Measurements from ENCODE around the gene ADAM15. TPM values are rescaled to one million over a fixed set of nuclear protein-coding genes. Genes with fewer than 3 reads are reported as not detected.

The ADAM15 gene
- polyA plus RNA-seq, 1 donor from 2014 or later: 24.8 TPM

DNA sequence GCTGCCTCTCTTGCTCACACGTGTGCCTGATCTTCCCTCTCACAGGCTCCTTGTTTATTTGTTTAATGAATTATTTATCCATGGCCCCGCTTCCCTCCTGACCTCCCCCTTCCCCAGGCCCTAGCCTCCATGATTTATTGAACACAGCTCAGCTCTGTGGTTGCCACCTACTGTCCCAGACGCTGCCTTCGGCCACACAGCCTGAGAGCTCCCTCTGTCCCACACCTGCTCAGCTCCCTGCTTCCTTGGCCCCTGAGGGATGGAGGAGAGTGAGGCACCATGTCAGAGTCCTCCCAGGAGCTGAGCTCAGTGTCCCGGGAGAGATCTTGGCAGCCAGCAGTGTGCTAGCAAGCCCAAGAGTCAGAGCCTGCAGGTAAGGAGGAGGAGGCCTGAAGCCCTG, 24.4 kb downstream of the ADAM15 start:
- H3K4me2 ChIP-seq (ENCODE audit: low read length): no peak overlapping the region
- no peak overlapping the region for H3K4me3 ChIP-seq (ENCODE audit: low read length)
- peaks cover 5% of the 10 kb centered on the region for H3K79me2 ChIP-seq (replicated peaks; ENCODE audit: insufficient read depth, low read length)
- no peaks in the 10 kb centered on the region for H4K20me1 ChIP-seq (ENCODE audit: insufficient read depth)
- no peaks in the 10 kb centered on the region for H3F3A ChIP-seq (ENCODE audit: insufficient read depth, low read length, poor library complexity, severe bottlenecking)
- no peaks in the 10 kb centered on the region for H3K9me2 ChIP-seq (ENCODE audit: insufficient read depth, low read length)
- H3K9ac ChIP-seq (ENCODE audit: low read length): no peak overlapping the region
- TF ChIP-seq RAD21 (conservative IDR thresholded peaks at IDR 0.05) (no peak), POLR2AphosphoS5 (IDR thresholded peaks at IDR 0.05) (no peak), EP300 (conservative IDR thresholded peaks at IDR 0.05; ENCODE audit: poor library complexity, severe bottlenecking) (no peak), EZH2 (IDR thresholded peaks at IDR 0.05; ENCODE audit: borderline replicate concordance, insufficient read depth, low read length, poor library complexity, severe bottlenecking) (no peak), SMC3 (conservative IDR thresholded peaks at IDR 0.05; ENCODE audit: poor library complexity) (no peak), TAF1 (IDR thresholded peaks at IDR 0.05; ENCODE audit: low read depth) (no peak), MXI1 (conservative IDR thresholded peaks at IDR 0.05; ENCODE audit: poor library complexity, severe bottlenecking) (no peak)
- TF ChIP-seq, protein P1, sequence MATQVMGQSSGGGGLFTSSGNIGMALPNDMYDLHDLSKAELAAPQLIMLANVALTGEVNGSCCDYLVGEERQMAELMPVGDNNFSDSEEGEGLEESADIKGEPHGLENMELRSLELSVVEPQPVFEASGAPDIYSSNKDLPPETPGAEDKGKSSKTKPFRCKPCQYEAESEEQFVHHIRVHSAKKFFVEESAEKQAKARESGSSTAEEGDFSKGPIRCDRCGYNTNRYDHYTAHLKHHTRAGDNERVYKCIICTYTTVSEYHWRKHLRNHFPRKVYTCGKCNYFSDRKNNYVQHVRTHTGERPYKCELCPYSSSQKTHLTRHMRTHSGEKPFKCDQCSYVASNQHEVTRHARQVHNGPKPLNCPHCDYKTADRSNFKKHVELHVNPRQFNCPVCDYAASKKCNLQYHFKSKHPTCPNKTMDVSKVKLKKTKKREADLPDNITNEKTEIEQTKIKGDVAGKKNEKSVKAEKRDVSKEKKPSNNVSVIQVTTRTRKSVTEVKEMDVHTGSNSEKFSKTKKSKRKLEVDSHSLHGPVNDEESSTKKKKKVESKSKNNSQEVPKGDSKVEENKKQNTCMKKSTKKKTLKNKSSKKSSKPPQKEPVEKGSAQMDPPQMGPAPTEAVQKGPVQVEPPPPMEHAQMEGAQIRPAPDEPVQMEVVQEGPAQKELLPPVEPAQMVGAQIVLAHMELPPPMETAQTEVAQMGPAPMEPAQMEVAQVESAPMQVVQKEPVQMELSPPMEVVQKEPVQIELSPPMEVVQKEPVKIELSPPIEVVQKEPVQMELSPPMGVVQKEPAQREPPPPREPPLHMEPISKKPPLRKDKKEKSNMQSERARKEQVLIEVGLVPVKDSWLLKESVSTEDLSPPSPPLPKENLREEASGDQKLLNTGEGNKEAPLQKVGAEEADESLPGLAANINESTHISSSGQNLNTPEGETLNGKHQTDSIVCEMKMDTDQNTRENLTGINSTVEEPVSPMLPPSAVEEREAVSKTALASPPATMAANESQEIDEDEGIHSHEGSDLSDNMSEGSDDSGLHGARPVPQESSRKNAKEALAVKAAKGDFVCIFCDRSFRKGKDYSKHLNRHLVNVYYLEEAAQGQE (IDR thresholded peaks at IDR 0.05; ENCODE audit: borderline replicate concordance): no peak
- TF ChIP-seq, protein P2, sequence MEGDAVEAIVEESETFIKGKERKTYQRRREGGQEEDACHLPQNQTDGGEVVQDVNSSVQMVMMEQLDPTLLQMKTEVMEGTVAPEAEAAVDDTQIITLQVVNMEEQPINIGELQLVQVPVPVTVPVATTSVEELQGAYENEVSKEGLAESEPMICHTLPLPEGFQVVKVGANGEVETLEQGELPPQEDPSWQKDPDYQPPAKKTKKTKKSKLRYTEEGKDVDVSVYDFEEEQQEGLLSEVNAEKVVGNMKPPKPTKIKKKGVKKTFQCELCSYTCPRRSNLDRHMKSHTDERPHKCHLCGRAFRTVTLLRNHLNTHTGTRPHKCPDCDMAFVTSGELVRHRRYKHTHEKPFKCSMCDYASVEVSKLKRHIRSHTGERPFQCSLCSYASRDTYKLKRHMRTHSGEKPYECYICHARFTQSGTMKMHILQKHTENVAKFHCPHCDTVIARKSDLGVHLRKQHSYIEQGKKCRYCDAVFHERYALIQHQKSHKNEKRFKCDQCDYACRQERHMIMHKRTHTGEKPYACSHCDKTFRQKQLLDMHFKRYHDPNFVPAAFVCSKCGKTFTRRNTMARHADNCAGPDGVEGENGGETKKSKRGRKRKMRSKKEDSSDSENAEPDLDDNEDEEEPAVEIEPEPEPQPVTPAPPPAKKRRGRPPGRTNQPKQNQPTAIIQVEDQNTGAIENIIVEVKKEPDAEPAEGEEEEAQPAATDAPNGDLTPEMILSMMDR (IDR thresholded peaks at IDR 0.05; ENCODE audit: poor library complexity, severe bottlenecking): no peak
- H2AFZ ChIP-seq (ENCODE audit: low read depth, low read length): no peak overlapping the region
- H3K27me3 ChIP-seq (ENCODE audit: insufficient read depth, low read depth, low read length): no peaks in the 10 kb centered on the region
- no peak overlapping the region for H3K27ac ChIP-seq (ENCODE audit: low read length)
- no peaks in the 10 kb centered on the region for H3K9me3 ChIP-seq (ENCODE audit: low read length)
- no peaks in the 10 kb centered on the region for H3K36me3 ChIP-seq (ENCODE audit: insufficient read depth, low read length)

DNA sequence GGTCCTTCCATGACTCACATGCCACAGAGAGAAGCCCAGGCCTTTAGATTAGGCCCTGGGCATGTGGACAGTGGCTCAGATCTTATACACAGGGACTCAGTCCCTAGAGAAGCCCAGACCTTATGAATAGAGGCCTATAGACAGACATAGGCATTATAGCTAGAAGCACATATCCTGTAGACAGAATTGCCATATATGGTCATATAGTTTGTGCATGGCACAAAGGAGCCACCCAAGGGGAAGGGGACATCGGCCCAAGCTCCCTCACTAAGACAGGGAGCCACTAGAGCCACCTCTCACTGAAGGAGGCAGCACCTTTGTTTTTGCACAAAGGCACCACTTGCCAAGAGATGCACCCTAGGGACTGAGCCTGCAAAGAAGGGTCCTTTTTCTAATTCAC, 25.3 kb downstream of the ADAM15 start:
- peaks cover 4% of the 10 kb centered on the region for H4K20me1 ChIP-seq (ENCODE audit: insufficient read depth)
- no peaks in the 10 kb centered on the region for H3K9me2 ChIP-seq (ENCODE audit: insufficient read depth, low read length)
- H2AFZ ChIP-seq (ENCODE audit: low read depth, low read length): no peak overlapping the region
- no peaks in the 10 kb centered on the region for H3K9me3 ChIP-seq (ENCODE audit: low read length)
- TF ChIP-seq MXI1 (conservative IDR thresholded peaks at IDR 0.05; ENCODE audit: poor library complexity, severe bottlenecking): no peak
- TF ChIP-seq, protein P2 (IDR thresholded peaks at IDR 0.05; ENCODE audit: poor library complexity, severe bottlenecking): no peak
- TF ChIP-seq POLR2AphosphoS5 (IDR thresholded peaks at IDR 0.05): no peak
- H3K4me3 ChIP-seq (ENCODE audit: low read length): no peak overlapping the region
- peaks cover 5% of the 10 kb centered on the region for H3K79me2 ChIP-seq (replicated peaks; ENCODE audit: insufficient read depth, low read length)
- no peak overlapping the region for H3K9ac ChIP-seq (ENCODE audit: low read length)
- peaks cover 4% of the 10 kb centered on the region for H3F3A ChIP-seq (ENCODE audit: insufficient read depth, low read length, poor library complexity, severe bottlenecking)
- no peak overlapping the region for H3K27ac ChIP-seq (ENCODE audit: low read length)
- H3K4me2 ChIP-seq (ENCODE audit: low read length): no peak overlapping the region
- no peaks in the 10 kb centered on the region for H3K36me3 ChIP-seq (ENCODE audit: insufficient read depth, low read length)
- no peaks in the 10 kb centered on the region for H3K27me3 ChIP-seq (ENCODE audit: insufficient read depth, low read depth, low read length)

Measured in neural cell (in vitro differentiated cells).